Lung (tissue), 12 donors: ENCODE results near the gene CKB. TPM values are rescaled to one million over a fixed set of nuclear protein-coding genes. Genes with fewer than 3 reads are reported as not detected.

Source experiments
- ATAC-seq: fragments of 200-7000 bp; cut with Tn5 transposase; one replicate; pipeline ENCODE4 v1.9.1; 2020; ENCODE audit warnings: moderate number of reproducible peaks; ENCODE audit not compliant: insufficient read depth, low FRiP score
- DNase-seq, 3 donors: peaks; one replicate each; pipeline ENCODE4 v3.0.0-alpha.2; 2013 to 2017
- H3K27ac ChIP-seq, 2 donors: one replicate each; pipeline ENCODE4 v1.5.1; 2013; ENCODE audit warnings: mild to moderate bottlenecking in 2 of 2, moderate library complexity in 2 of 2, control low read depth in 1 of 2, inconsistent platforms in 1 of 2, low read depth in 1 of 2, low read length in 1 of 2
- H3K27me3 ChIP-seq, 3 donors: one replicate each; pipeline ENCODE4 v1.5.1; 2013; ENCODE audit warnings: low read length in 2 of 3; ENCODE audit not compliant: control insufficient read depth in 3 of 3, insufficient read depth in 3 of 3
- H3K36me3 ChIP-seq, 4 donors: one replicate each; pipeline ENCODE4 v1.5.1; 2013; ENCODE audit warnings: low read length in 4 of 4, mild to moderate bottlenecking in 1 of 4, moderate library complexity in 1 of 4; ENCODE audit not compliant: control insufficient read depth in 4 of 4, insufficient read depth in 4 of 4
- H3K4me1 ChIP-seq, 5 donors: one replicate each; pipeline ENCODE4 v1.5.1; 2013; ENCODE audit warnings: low read length in 5 of 5, mild to moderate bottlenecking in 2 of 5, moderate library complexity in 1 of 5; ENCODE audit not compliant: control insufficient read depth in 5 of 5, insufficient read depth in 5 of 5
- H3K4me3 ChIP-seq: one replicate; pipeline ENCODE4 v1.5.1; 2013; ENCODE audit warnings: mild to moderate bottlenecking, control low read depth, moderate library complexity
- H3K9ac ChIP-seq, 2 donors: one replicate each; pipeline ENCODE4 v1.5.1; 2013; ENCODE audit warnings: low read length in 2 of 2, control low read depth in 1 of 2; ENCODE audit not compliant: insufficient read depth in 1 of 2
- H3K9me3 ChIP-seq, 4 donors: one replicate each; pipeline ENCODE4 v1.5.1; 2013; ENCODE audit warnings: low read length in 3 of 4, mild to moderate bottlenecking in 1 of 4, moderate library complexity in 1 of 4; ENCODE audit not compliant: control insufficient read depth in 4 of 4, insufficient read depth in 3 of 4
- WGBS, 2 donors: extraction: QIAGEN DNeasy Blood & Tissue Kit; methylation state at CpG; one replicate each; pipeline ENCODE4 v1.1.7; 2013; 5-methylcytosine and 5-hydroxymethylcytosine counted together
- polyA plus RNA-seq, 2 donors: library from polyadenylated mRNA; stranded (reverse); fragments of 200-250 nt; gene quantifications; one replicate each; pipeline ENCODE4 v1.2.1, GENCODE V29; 2013
- total RNA-seq, 2 donors: library from RNA; depleted of rRNA in 1 of 2; stranded (reverse); fragments of >200 nt in 1 of 2; gene quantifications; one replicate each; pipeline ENCODE4 v1.2.1, GENCODE V29; 2014 to 2021
- TF ChIP-seq, protein P1 (sequence below): IDR thresholded peaks from 2 replicates; pipeline ENCODE4 v1.5.1; 2012; ENCODE audit warnings: mild to moderate bottlenecking; ENCODE audit errors: control extremely low read depth, extremely low read depth
- donor health status: control.
- donor health status: control.
- donor health status: Bipolar disorder and iron deficiency.
- donor health status: healthy.
- donor health status: DM: yes; HTN: yes; CAD: no.

The CKB gene
- total and polyA plus RNA-seq, 4 donors = 111 to 356 (median 277) TPM

DNA sequence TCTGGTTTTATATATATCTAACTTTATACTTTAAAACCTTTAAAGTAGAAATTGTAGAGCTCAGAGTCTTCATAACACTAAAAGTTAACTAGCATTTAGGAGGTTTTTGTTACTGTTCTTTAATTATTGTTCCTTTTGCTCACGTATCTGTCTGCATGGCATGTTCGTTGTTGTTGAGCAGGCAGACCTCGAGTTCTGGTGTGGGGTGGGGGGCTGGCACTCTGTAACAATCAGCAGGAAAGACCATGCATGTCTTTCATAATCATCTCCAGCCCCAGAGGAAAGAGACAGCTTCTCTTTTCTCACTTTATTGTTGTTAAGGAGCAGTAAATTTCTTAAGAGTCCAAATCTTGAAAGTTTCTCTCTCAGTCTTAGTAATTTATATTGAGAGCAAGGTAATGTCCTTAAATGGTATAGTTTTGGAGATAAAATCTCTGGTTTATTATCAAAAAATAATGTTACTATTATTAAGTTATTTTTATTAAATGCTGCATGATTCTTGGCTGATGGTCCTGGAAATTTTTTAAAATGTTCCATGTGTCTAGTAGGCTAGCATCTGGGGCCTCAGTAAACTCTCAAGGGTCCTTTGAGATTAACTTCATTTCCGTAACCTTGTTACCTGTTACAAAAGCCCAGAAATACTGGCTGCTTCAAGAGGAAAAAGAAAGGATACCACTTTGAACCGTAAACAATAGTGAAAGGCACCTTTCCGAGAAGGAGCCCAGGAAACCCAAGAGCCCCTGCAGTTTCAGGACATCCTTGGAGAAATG is 30.3 kb downstream of the CKB start:
- 47 to 64% methylated on average over 6 of the region's 6 CpGs for WGBS, 2 donors

DNA sequence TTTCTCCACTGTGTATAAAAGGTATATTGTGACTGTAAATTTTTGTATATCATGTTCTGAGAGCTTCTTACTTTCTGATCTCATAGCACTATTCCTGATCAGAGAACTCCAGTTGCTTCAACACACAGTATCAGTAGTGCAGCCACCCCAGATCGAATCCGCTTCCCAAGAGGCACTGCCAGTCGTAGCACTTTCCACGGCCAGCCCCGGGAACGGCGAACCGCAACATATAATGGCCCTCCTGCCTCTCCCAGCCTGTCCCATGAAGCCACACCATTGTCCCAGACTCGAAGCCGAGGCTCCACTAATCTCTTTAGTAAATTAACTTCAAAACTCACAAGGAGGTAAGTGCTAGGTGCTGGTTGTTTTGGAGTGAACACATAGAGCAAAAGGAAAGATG is 30.9 kb downstream of the CKB start:
- no peak overlapping the region for H3K9ac ChIP-seq
- DNase-seq (no peak), ATAC-seq (no peak)
- peaks cover 0 to 1% (median 0%) of the 10 kb centered on the region in 4 donors for H3K9me3 ChIP-seq
- H3K36me3 ChIP-seq = peaks cover 20 to 42% (median 41%) of the 10 kb centered on the region in 4 donors
- TF ChIP-seq, protein P1, sequence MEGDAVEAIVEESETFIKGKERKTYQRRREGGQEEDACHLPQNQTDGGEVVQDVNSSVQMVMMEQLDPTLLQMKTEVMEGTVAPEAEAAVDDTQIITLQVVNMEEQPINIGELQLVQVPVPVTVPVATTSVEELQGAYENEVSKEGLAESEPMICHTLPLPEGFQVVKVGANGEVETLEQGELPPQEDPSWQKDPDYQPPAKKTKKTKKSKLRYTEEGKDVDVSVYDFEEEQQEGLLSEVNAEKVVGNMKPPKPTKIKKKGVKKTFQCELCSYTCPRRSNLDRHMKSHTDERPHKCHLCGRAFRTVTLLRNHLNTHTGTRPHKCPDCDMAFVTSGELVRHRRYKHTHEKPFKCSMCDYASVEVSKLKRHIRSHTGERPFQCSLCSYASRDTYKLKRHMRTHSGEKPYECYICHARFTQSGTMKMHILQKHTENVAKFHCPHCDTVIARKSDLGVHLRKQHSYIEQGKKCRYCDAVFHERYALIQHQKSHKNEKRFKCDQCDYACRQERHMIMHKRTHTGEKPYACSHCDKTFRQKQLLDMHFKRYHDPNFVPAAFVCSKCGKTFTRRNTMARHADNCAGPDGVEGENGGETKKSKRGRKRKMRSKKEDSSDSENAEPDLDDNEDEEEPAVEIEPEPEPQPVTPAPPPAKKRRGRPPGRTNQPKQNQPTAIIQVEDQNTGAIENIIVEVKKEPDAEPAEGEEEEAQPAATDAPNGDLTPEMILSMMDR = no peak
- H3K27me3 ChIP-seq = no peaks in the 10 kb centered on the region
- 89 to 93% methylated on average over 10 of the region's 10 CpGs for WGBS, 2 donors
- H3K27ac ChIP-seq = peak overlapping the region in 1 of 2 donors; percentile 3
- H3K4me1 ChIP-seq = no peaks in the 10 kb centered on the region
- H3K4me3 ChIP-seq = no peak overlapping the region

More for the DNA sequence above, 30.3 kb downstream of the CKB start:
- Histone ChIP-seq H3K9me3 (peaks cover 0 to 1% (median 0%) of the 10 kb centered on the region in 4 donors), H3K9ac (no peak overlapping the region), H3K36me3 (peaks cover 20 to 44% (median 39%) of the 10 kb centered on the region in 4 donors), H3K4me3 (no peak overlapping the region), H3K27me3 (no peaks in the 10 kb centered on the region), H3K27ac (peak overlapping the region in 1 of 2 donors; percentile 26), H3K4me1 (no peaks in the 10 kb centered on the region)
- TF ChIP-seq, protein P1 = no peak
- no peak for ATAC-seq
- DNase-seq = no peak

DNA sequence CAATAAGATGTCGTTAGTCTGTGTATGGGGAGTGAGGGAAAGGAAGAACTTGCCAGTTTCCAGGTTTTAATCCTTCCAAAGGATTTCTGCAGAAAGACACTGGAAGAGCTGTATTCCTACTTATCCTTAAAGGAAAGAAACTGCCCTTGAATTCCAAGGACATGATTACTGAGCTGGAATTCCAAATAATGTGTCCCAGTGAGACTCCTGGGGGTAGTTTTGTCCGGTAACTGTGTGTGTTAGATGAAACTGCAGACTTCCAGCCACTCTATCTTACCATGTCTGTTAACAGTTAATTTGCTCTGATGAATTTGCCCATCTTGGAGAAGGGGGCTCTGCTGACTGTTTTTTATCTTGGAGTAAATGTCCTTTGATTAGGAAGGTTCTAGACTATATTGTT is 33.0 kb downstream of the CKB start:
- Histone ChIP-seq H3K4me3 (no peak overlapping the region), H3K36me3 (peaks cover 6 to 36% (median 35%) of the 10 kb centered on the region in 4 donors), H3K27ac (no peak overlapping the region), H3K9ac (no peak overlapping the region), H3K4me1 (no peaks in the 10 kb centered on the region), H3K27me3 (no peaks in the 10 kb centered on the region), H3K9me3 (peaks cover 0 to 1% (median 0%) of the 10 kb centered on the region in 4 donors)
- TF ChIP-seq, protein P1 = no peak
- DNase-seq (no peak), ATAC-seq (no peak)
- WGBS, 2 donors = 80 to 88% methylated on average over 2 of the region's 2 CpGs
